Retinal pigment epithelial cell (primary cell): ENCODE data around the gene RNASET2.

Experiments used
- DNase-seq: peaks from one replicate; pipeline ENCODE4 v3.0.0-alpha.2; 2010; ENCODE audit warnings: low read depth
- H3K4me3 ChIP-seq: 2 replicates; pipeline ENCODE4 v1.5.1; 2011; ENCODE audit warnings: mild to moderate bottlenecking, low read length, control low read depth, moderate library complexity
- CTCF ChIP-seq: conservative IDR thresholded peaks from 2 replicates; pipeline ENCODE4 v1.5.1; 2011; ENCODE audit warnings: low read depth, low read length, control low read depth, inconsistent platforms

RNASET2 gene

DNA sequence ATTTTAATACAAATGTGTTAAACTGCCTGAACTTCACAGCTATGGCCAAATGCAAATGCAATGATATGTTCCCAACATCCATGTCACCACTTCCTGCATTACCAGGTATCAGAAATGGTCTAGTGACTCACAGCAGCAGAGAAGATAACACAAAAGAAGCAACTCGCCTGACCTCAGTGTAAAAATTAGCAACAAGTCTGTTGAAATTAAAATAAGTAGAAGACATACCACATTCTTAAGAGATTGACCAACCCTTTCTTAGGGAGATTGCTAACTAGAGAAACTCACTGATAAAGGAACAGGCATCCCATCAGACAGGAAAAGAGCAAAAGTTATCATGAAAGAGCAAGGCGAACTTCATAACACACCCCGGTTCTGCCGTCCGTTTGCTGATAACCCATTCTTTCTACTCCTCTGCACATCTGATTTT lies 45.1 kb downstream of the RNASET2 start:
- no peak overlapping the region for H3K4me3 ChIP-seq
- no peak for DNase-seq
- TF ChIP-seq CTCF: no peak

- no peak for TF ChIP-seq CTCF
- DNase-seq: no peak
- no peak overlapping the region for H3K4me3 ChIP-seq
Measured at GRCh38 chr6:166910601-166911000, 45.7 kb downstream of the RNASET2 start.

GRCh38 chr6:166908811-166909210 lies 47.5 kb downstream of the RNASET2 start:
- TF ChIP-seq CTCF: no peak
- no peak for DNase-seq
- H3K4me3 ChIP-seq: no peak overlapping the region

DNA sequence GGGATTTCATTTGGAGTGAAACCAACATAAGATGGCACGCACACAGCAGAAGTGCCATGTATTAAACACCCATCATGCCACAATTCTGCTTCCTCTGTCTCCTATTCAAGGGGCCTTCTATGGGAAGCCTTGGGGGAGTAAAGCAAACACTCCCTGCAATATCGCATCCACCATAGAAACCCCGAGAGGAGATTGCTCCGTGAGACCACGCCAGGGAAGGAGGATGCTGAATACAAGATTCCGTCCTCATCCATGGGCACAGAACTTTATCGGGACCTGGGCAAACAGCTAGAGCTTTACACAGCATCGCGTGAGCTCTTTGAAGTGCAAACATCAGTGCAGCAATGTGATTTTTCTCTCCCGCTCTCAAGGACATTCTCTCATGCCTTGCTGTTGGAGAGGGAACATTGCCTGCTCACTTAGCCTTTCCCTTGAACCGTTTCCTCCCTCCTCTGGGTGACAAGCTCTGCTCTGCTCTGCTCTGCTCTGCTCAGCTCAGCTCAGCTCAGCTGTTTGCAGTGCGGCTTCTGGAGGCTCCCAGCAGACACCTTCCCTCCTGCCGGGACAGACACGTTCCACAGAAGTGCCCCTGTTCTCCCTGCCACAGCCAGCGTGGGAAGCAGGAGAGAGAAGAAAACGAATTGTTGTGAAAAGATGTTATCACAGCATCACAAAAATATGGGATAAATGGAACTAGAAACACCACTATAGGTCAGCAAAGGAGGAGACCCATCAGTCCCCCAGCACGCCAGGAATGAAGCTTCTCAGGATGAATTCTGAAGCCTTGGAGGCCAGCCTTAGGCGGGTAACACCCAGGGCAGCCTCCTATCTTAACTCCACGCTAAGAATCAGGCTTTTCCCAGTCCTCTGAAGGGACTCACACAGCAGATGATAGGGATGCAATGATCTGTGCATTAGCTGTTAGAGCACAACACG lies 48.2 kb downstream of the RNASET2 start:
- H3K4me3 ChIP-seq: no peak overlapping the region
- DNase-seq: no peak
- TF ChIP-seq CTCF: no peak

- no peak overlapping the region for H3K4me3 ChIP-seq
- TF ChIP-seq CTCF: no peak
- DNase-seq: no peak
Measured at GRCh38 chr6:166907373-166907841, 48.9 kb downstream of the RNASET2 start.

DNA sequence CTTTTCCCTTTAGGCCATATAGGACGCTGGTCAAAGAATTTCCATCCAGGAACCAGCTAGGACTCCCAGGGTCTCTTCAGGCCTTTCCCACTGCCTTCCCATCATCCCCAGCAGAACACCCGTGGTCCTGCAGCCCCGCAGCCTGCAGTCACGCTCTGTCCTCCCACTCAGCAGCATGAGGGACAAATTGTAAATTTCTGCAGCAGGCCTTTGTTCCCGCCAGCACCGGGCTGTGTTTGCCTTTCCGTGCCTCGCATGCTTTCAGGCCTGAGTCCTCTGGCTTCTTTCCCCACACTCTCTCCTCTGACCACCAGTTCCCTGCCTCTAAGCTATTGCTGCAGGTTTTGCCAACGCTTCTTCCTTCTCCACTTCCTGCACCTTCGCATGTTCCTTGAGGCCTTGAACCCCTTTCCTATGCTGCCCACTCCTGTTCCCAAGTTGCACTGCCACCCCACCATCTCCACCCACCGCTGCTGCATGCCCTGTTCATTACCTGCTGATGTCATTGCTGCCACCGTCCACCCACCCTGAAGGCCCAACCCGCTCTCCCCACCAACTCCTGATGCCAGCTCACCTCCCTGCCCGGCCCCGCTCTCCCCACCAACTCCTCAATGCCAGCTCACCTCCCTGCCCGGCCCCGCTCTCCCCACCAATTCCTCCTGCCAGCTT lies 49.8 kb downstream of the RNASET2 start:
- DNase-seq: no peak
- H3K4me3 ChIP-seq: no peak overlapping the region
- TF ChIP-seq CTCF: no peak
